ENCODE measurements around the gene ZCCHC24. TPM values are rescaled to one million over a fixed set of nuclear protein-coding genes. Genes with fewer than 3 reads are reported as not detected.

The ZCCHC24 gene
- total and polyA plus RNA-seq, 11 donors, result 18.7 to 122 (median 49.6) TPM

GRCh38 chr10:79345241-79346011 lies 100.0 kb downstream of the ZCCHC24 start:
- 65 to 76% (median 67%) methylated on average over 5 of the region's 5 CpGs for WGBS, 4 donors
- TF ChIP-seq POLR2A (IDR thresholded peaks at IDR 0.05) (no peak), CTCF (IDR thresholded peaks at IDR 0.05) (no peak)
- Histone ChIP-seq H3K9me3 (no peaks in the 10 kb centered on the region), H3K36me3 (peaks cover 0 to 18% (median 12%) of the 10 kb centered on the region in 9 donors), H3K27me3 (no peaks in the 10 kb centered on the region), H3K4me3 (no peak overlapping the region), H3K4me1 (peaks cover 0 to 45% (median 26%) of the 10 kb centered on the region in 12 donors), H3K27ac (peak overlapping the region in 1 of 12 donors; percentile 15)
- intact Hi-C loops (cut with DNase I), result loop anchor here in 1 of 10 donors (5.0 kb wide), 1 partner anchor 123 kb away; no protein-coding TSS in a partner anchor
- DNase-seq (peak in 1 of 5 donors; percentile 14), ATAC-seq (no peak)

DNA sequence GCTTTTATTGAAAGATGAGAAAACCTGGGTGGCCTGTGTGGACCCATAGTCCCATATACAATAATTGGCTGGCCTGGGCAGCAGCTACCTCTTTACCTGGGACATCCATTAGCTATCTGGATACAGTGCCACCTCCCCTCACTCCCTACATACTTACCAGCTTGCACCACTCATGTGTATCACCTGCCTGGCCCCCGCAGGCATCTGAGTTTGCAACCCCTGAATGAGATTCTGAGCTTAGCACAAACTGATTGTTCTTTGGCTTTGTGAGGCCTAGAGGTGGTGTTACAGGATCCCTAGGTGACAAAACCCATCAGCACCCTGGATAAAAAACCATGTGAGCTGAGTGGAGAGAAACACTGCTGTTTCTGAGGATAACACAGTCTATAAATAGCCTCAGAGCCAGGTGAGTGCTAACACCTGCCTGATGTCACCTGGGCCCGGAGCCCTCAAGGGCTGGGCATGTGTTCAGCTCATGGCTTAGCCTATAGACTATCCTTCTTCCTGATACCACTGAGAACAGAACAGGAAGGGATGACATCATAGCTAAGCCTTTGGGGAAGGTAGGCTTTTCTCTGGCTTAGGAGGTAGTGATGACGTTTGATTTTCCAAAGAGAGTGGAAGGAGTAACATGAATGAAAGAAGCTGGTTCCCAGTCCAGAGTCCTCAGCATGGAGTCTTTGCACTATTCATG lies 100.8 kb downstream of the ZCCHC24 start:
- TF ChIP-seq CTCF (IDR thresholded peaks at IDR 0.05), result no peak
- TF ChIP-seq POLR2A (IDR thresholded peaks at IDR 0.05), result no peak
- DNase-seq, result peak in 1 of 5 donors; percentile 12
- no peaks in the 10 kb centered on the region for H3K9me3 ChIP-seq
- WGBS, 4 donors, result 81 to 88% (median 84%) methylated on average over 3 of the region's 3 CpGs
- H3K4me1 ChIP-seq, result peaks cover 0 to 41% (median 25%) of the 10 kb centered on the region in 12 donors
- intact Hi-C loops (cut with DNase I), result loop anchor here in 1 of 10 donors (5.0 kb wide), 1 partner anchor 122 kb away; no protein-coding TSS in a partner anchor
- peak overlapping the region in 1 of 12 donors; percentile 15 for H3K27ac ChIP-seq
- H3K36me3 ChIP-seq, result peaks cover 0 to 10% (median 4%) of the 10 kb centered on the region in 9 donors
- H3K27me3 ChIP-seq, result no peaks in the 10 kb centered on the region
- H3K4me3 ChIP-seq, result no peak overlapping the region
- ATAC-seq, result no peak

DNA sequence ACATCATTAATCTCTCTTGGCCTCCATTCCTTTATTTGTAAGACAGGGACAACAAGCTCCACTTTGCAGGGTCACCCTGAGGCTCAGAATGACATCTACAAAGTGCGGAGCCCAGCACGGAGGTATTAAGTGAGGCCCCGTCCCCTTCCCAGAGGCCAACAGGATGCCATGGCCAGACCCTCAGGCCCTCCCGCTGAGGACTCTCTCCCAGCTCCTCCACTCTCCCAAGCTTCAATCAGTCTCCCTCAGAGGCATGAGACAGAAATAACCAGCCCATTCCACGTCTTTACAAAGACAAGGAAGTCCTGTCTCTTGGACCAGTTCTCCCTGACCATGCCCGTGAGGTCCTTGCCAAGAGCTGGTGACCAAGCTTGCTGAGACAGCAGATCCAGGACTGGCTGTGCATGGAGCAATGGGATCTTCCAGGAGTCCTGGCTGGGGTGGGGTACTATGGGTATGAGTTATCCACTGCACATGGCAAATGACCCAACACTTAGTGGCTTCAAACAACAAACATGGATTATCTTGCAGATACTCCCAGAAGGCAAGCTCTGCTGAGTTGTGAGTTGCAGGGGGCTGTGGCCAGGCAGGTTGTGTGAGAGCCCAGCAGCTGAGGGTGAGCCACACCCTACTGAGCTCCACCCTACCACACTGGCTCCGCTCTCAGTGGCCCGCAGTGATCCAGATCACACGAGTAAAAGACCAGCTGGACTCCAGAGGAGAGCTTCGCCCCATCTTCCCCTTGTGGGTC lies 102.4 kb downstream of the ZCCHC24 start:
- ATAC-seq (no peak), DNase-seq (no peak)
- TF ChIP-seq POLR2A (IDR thresholded peaks at IDR 0.05) (no peak), CTCF (IDR thresholded peaks at IDR 0.05) (no peak)
- Histone ChIP-seq H3K4me1 (peaks cover 0 to 24% (median 11%) of the 10 kb centered on the region in 12 donors), H3K9me3 (no peaks in the 10 kb centered on the region), H3K36me3 (no peaks in the 10 kb centered on the region), H3K4me3 (no peak overlapping the region), H3K27me3 (no peaks in the 10 kb centered on the region), H3K27ac (no peak overlapping the region)
- WGBS, 4 donors, result 79 to 89% (median 88%) methylated on average over 7 to 10 of the region's 10 CpGs
- intact Hi-C loops (cut with DNase I), result no loop called here
